Hematopoietic multipotent progenitor cell treated with erythropoietin and hydrocortisone succinate and interleukin-3 and kit ligand, for 17 days (in vitro differentiated cells): ENCODE data around the gene GPR152.

Source experiments
- DNase-seq: peaks from one replicate; pipeline ENCODE4 v3.0.0-alpha.2; 2015; ENCODE audit warnings: low spot score

The GPR152 gene

DNA sequence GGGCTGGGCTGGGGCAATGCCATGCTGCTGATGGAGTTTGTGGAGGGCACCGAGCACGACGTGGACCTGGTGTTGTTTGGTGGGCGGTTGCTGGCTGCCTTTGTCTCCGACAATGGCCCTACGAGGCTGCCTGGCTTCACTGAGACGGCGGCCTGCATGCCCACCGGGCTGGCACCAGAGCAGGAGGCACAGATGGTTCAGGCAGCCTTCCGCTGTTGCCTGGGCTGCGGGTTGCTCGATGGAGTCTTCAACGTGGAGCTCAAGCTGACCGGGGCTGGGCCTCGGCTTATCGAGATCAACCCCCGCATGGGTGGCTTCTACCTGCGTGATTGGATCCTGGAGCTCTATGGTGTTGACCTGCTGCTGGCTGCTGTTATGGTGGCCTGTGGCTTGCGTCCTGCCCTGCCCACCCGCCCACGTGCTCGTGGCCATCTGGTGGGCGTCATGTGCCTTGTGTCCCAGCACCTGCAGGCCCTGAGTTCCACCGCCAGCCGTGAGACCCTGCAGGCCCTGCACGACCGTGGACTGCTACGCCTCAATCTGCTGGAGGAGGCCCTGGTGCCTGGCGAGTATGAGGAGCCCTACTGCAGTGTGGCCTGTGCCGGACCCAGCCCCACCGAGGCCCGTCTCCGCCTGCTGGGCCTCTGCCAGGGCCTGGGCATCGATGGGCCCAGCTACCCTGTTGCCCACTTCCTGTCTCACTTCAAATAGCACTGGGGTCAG is 28.5 kb downstream of the GPR152 start:
- DNase-seq, result no peak

DNA sequence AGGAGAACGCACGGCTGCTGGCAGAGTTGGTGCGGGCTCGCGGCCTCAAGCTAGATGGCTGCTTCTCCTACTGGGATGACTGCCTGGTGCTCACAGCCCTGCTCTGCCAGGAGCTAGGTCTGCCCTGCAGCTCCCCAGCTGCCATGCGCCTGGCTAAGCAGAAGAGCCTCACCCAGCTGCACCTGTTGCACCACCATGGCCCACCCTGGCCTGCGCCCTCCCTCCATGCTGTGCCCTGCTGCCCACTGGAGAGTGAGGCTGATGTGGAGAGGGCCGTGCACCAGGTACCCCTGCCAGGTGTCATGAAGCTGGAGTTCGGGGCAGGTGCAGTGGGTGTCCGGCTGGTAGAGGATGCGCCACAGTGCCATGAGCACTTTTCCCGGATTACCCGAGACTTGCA is 29.1 kb downstream of the GPR152 start:
- DNase-seq, result no peak

DNA sequence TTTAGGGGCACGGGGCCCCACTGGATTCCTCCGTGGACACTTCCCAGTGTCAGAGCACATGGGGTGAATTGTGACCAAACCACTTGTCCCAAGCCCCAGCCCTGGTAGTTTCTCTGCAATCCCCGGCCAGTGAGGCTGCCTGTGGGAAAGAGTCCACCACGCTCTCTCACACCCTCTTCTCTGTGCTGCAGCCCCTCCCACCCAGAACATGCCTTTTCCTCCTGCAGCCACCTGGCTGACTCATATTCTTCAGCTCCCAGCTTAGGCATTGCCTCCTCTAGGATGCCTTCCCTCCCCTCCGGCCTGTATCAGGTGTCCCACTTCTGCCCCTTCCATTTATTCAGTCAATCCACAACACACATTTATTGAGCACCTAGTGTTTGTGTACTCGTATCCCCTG is 29.6 kb downstream of the GPR152 start:
- DNase-seq, result no peak

DNA sequence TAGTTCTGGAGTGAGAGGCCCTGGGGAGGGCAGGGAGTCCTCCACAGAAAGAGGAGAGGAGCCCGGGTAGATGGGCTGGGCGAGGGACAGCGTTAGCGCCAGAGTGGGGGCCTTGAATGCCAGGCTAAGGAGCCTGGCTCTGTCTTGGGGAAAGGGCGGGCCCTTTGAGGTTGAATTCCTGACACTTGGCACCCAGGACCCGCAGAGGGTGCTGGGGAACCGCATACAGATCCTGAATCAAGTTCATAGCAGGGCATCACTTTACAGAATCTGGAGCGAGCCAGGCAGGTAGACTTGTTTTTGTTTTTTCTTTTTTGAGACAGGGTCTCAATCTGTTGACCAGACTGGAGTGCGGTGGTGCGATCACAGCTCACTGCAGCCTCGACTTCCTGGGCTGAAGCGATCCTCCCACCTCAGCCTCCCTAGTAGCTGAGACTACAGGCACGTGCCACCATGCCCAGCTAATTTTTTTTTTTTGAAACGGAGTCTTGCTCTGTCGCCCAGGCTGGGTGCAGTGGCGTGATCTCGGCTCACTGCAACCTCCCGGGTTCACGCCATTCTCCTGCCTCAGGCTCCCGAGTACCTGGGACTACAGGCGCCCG is 31.0 kb downstream of the GPR152 start:
- DNase-seq, result no peak

DNA sequence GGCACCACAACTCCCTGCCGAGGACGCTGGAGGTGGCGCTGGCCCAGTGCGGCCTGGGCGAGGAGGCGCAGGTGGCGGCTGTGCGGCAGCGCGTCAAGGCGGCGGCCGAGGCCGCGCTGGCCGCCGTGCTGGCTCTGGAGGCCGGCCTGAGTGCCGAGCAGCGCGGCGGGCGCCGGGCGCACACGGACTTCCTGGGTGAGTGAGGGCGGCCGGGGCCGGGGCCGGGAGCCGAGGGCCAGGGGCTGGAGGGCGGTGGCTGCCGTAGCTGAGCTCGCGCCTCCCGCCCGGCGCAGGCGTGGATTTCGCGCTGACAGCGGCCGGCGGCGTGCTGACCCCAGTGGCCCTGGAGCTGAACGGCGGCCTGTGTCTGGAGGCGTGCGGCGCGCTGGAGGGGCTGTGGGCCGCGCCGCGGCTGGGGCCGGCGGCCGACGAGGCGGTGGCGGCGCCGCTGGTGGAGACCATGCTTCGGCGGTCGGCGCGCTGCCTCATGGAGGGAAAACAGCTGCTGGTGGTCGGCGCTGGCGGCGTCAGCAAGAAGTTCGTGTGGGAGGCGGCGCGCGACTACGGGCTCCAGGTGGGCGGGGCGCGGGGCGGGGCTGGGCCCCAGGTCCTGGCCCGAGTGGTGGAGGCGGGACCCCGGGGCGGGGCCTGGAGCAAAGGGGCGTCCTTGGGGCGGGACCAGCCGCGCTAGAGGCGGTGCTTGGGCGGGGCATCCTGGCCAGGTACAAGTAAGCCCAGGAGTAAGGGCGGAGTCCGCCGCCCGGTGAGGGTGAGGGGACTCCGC is 31.7 kb downstream of the GPR152 start:
- DNase-seq, result peak; percentile 96

DNA sequence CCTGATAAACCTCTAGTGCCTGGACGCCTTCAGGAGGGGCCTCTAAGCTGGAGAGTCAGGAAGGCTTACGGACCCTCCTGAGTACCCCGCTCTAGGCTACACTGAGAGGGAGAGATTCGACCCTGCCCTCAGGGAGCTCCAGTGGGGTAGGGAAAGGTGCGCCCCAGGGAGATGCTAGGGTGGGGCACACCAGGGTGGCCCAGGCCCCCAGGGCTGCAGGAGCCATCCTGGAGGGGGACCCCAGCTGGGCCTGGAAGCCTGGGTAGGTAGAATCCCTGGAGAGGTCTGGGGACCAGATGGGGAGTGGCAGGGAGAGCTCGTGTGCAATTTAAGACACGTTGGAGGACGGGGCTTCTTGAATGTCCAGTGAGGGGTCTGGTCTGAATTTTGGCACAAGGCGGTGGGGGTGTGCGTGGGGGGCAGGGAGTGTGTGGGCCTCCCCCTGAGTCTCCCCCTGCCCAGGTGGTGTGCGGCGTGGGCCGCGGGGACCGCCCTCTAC is 32.3 kb downstream of the GPR152 start:
- DNase-seq, result no peak

DNA sequence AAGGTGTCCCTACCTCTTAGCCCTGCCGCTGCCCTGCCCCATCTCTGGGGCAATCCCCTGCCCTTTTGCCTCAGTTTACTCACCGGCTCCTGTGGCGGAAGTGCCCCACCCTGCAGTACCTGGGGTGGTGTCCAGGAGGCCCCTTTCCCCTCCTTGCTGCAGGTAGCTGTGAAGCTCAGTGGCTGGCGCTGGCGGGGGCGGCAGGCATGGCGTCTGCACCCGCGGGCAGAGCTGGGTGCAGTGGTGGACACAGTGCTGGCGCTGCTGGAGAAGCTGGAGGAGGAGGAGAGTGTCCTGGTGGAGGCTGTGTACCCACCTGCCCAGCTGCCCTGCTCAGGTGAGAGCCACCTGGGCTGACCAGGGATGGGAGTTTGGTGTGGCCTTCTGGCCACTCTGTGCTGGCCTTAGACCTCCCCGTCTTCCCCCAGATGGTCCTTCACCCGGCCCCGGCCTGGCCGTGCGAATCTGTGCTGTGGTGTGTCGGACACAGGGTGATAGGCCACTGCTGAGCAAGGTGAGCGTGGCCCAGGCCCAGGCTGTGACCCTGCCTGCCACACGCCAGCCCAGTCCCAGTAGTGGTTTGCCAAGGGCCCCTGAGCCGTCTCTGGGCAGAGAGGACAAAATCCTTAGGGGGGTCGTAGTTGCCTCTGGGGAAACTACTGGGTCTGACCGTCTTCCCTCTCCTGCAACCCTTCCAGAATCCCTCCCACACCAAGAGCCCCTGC is 33.0 kb downstream of the GPR152 start:
- no peak for DNase-seq

DNA sequence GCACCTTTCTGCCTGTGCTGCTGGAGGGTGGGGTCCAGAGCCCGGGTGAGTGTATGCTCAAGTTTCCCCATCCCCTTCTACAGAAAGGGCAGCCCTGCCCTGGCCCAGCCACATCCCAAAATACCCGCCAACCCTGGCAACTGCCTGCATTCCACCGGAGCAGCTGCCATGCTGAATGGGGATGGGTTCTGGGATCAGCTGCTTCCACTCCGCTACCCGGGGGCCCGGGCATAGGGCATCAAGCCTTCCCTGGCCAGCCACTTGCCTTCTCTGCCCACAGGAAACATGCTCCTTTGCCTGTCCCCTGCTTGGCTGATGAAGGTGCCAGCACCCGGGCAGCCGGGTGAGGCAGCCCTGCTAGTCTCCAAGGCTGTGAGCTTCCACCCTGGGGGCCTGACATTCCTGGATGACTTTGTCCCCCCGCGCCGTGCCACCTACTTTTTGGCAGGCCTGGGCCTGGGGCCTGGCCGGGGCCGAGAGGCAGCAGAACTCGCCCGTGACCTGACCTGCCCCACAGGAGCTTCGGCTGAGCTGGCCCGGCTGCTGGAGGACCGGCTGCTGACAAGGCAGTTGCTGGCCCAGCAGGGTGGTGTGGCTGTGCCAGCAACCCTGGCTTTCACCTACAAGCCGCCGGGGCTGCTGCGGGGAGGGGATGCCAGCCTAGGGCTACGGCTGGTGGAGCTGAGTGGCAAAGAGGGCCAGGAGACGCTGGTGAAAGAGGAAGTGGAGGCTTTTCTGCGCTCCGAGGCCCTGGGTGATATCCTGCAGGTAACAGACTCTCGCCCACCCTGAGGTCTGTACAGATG is 33.9 kb downstream of the GPR152 start:
- no peak for DNase-seq

DNA sequence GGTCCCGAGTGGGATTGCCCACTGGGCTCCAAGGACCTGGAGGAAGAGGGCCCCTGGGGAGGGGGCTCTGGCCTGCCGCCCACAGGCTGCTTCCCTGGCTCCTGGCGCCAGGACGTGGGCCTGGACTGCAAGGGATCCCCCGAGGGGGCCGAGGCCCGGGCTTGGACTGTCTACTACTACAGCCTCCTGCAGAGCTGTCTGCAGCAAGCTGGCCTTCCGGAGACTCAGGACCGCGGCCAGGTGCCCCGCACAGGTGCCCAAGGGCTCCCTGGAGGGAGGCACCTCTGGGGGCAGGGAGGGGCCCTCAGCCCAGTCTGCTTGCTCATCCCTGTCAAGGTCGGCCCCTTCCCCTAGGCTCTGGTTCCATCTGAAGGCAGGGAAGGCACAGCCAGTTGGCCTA is 35.1 kb downstream of the GPR152 start:
- no peak for DNase-seq

DNA sequence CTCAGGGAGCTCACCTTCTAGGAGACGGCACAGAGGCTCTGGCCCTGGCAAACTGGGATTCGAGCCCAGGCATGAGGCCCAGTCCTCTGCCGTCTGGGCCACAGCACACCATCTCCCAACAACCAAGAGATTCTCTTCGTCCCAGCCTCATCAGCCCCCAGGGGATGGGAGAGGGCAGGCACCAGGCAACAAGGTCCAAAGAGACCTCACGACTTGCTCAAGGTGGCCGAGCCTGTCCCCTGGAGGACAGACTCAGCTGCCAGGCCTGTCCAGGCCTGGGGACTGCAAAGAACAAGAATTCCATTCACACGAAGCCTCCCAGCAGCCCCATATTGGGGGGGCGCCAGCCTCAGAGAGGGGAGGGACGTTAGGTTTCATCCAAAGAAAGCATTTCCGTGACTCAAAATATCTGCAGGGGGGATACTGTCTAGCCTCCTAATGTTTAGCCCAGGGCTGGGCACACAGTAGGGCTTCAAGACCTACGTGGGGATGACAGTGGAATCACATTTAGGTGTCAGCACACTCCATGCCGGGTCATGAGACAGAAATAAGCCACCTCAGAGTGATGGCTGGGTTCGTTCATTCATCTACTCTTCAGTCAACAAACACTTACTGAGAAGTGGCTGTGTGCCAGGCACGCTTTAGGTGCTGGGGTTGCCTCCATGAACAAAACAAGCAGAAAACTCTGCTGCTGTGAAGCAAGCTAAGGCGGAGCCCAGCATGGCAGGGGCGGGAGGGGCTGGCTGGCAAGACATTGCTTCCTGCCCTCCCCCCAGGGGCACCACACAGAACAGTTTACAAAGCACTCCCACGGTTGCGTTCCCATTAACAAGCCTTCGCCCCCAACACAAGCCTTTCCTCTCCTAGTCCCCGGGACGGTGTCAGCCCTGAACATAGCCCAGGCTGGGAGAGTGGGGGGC is 35.9 kb downstream of the GPR152 start:
- peak; percentile 67 for DNase-seq

DNA sequence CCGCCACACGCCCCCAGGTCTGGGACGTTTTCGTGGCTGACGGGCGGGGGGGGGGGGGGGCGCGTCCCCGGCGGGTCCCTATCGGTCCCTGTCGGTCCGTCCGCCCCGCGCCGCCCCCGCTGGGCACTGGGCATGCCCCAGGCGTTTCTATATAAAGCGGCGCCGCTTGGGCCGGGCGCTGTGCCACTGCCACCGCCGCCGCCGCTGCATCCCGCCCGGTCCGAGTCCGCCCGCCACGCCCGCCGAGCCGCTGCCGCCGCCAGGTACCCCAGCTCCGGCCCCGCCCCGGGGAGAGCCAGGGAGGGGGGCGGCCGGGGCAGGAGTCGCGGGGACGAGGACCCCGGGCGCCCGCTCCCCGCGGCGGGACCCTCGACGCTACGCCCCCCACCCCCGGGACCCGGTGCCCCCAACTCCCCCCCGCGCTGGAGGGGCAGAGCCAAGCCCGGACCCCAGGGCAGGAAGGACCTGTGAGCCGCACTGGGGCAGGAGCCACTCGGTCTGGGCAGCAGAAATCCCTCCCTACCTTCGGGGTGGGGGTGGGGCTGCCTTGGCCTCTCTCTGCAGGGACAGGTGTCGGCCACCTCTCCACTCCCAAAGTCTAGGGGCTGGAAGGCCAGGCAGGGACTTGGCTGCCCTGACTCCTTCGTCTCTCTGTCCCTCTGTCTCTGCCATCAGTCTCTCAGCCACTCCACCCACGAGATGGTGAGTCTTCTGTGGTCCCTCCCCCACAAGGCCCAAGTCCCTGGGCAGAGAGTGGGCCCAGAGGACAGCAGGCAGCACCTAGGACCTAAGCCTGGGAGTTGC is 36.8 kb downstream of the GPR152 start, which contains the start of gene CARNS1:
CARNS1 (plus strand) TSS at position 178 of the 804 bp plus-strand sequence; CDS start at position 700, 522 bp downstream.
- DNase-seq, result peak; percentile 52

DNA sequence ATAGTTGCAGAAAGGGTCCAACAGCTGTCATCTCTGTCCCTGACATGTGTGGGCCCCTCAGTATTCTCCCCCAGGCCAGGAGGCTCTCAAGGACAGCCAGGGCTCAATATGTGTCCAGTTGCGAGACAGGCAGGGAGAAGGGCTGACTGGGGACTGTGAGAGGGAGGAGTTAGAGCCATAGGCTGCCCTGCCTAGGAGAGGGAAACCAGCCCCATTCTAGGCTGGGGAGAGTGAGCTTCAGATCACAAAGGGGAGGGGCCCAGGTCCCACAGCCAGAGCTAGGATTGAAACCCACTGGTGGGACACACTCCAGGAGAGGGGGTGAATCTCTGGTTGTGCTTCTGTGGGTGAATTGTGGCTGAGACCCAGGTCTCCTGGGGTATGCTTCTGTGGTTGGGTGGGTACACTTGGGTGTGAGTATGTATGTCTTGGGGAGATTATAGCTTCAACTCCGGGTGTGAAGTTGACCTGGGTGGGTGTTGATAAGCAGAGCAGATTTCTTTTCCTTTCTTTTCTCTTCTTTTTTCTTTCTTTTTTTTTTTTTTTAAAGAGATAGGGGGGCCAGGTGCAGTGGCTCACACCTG is 39.2 kb downstream of the GPR152 start:
- DNase-seq, result peak; percentile 65

DNA sequence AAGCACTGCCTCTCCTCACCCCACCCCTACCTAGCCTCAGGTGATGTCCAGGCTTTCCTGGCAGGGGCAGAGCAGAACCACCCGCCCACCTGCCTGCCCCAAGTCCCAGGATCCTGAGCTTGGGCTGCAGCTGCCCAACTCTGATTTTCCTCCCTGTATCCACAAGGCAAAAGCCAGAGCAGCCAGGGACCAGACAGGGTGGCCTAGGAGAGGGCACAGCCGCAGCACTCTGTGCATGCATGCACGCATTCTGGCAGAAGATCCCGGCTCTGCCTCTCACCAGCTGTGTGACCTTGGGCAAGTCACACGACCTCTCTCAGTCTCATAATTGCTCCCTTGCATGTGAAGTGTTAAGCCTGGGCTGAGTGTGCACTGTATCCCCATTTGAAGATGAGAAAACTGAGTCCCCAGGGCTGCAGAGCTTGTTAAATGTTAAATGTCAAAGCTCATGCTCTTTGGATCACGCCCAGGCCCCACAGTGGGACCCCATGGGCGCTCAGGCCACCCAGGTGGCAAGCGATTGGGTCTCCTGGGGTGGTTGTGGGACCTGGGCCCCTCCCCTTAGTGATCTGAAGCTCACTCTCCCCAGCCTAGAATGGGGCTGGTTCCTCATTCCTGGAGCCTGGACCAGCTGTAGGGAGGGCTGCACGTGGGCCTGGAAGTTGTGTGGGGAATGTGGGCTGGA is 39.9 kb downstream of the GPR152 start:
- DNase-seq, result no peak

DNA sequence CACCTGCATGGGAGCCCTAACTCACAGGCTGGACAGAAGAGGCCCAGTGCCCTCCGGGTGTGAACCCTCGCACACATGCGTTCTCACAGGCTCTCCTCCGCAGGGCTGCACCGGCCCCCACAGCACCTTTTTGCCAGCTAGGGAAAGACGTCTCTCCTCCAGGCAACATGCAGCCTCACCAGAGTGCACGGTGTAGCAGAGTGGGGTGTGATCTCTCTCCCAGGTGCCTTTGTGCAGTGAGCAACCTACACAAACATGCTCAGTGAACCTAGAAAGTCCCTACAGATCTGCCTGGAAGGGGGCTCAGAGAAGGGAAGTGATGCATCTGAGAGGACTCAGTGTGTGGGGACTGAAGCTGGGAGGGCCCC is 40.8 kb downstream of the GPR152 start:
- no peak for DNase-seq

DNA sequence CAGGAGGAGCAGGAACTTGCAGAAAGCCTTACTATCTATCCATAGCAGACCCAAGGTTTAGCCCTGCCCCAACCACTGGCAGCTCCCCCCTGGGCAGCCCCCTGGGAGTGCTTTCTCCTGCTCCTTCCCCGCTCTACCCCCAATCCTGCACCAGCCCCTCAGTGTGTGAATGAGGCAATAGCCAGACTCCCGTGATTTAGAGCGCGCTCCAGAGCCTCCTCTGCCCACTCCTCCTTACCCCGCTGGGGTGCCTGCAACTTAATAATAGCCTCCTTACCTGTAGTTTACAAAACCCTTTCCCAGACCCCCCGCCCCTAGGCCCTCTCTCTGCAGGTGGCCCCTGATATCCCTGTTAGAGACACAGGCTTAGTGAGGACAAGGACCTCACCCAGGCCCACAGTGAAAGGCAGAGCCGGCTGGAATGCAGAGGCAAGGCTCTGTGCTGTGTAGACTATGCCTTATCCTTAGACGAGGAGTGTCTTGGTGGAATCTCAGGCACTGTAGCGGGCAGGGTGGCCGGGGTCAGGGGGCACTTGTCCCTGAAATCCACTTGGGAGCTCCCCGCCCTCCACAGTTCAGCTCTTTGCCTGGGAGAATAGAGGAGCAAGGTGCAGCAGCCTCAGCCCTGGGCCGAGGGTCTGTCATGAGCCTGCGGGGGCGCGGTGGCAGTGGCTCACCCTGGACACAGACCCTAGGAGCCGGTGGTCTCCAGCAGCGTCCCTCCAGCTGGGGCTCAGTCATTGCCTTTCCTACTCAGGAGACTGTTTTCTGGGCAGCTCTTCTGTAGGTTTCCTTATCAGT is 41.3 kb downstream of the GPR152 start:
- no peak for DNase-seq

DNA sequence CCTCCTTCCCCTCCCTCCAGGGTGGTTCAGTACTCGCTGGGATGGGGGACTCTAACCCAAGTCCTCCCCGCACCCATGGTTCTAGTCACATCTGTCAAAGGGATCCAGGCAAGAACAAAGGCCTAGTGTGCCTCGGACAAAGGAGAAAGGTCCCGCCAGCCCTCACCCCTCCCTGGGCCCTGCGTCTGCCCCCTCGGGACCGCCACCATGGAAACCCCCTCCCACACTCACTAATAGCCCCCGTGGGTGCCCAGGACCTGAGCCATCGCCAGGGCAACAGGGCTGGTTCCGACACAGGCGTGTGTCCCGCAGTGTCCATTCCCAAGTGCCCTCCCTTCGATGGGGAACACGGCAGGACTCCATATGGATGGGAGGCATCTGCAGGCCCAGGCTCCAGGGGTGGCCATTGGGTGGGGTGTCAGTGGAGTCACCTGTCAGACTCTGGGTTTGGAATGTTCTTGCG is 42.1 kb downstream of the GPR152 start:
- no peak for DNase-seq

DNA sequence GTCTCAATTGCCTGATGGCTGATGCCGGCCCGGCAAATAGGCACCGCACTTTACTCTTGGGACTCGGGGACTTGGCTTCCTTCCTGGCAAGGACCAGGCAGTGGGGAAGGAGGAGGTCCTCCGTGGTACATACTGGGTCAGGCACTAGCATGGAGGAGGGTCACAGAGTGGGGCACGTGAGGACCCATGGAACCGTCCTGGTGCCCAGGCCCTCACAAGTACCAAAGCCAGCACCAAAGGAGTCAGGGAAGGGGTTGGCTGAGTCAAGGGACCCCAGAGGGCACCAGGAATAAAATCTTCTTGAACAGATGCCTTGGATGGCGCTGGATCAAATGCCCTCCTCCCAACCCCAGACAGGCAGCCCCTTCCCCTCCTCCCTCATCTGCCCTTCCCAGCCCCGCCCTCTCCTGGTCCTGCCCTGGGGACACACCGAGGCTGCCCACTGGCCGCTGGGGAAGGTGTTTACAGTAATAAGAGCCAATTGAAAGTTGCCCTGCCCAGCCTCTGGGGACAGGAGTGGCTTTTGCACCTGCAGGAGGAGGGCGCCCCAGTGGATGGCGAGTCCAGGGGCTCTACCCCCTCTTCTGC is 42.7 kb downstream of the GPR152 start:
- peak; percentile 52 for DNase-seq
